ENCODE measurements around the gene TLE4.

The TLE4 gene

DNA sequence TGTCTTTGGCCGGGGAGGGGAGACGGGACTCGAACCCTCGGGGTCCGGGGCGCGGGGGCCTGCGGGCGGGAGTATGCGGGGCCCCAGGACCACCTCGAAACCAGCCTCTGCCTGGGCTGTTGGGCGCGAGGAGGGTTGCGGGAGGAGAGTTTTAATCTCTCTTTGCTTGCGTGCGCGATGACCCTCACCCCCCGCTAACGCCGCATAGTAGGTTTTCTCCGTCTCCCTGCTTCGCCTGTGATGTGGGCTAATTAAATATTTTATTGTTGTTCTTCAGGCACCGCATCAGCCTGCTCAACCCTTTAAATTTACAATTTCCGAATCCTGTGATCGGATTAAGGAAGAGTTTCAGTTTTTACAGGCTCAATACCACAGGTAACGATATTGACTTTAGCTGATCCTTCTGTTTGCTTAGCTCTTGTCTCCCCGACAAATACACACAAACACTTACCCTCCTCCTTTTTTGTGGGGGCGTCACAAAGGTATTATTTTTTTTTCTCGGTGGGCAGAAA, 1.7 kb downstream of the TLE4 start:
- peak overlapping the region; percentile 52 for H3K4me3 ChIP-seq (replicated peaks; ENCODE audit: insufficient read depth, low read length)

DNA sequence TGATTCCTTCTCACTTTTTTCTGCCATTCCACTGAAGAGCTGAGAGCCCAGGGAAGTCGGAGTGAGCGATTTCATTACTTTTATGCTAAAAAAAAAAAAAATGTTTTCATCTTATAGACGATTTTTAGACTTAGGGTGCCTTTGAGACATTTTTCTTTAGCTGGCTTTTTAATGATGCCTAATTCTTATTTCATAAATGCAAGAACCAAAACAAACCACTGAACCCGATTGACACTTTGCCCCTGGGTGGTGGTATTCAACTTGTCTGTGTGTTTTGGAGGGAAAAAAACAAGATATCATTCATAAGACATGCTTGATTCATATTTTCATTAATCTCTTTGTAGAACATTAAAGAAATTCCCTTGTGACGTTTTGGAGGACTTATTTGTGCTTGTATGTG, 2.4 kb downstream of the TLE4 start:
- Histone ChIP-seq H3K27ac (replicated peaks) (peak overlapping the region; percentile 89), H3K27me3 (ENCODE audit: insufficient read depth, poor library complexity, severe bottlenecking) (no peaks in the 10 kb centered on the region)
- DNase-seq (ENCODE audit: low read depth in 1 of 2, low spot score in 1 of 2): no peak

More for the DNA sequence above, 1.7 kb downstream of the TLE4 start:
- peak overlapping the region; percentile 89 for H3K27ac ChIP-seq (replicated peaks)
- peak in 1 of 2 experiments; percentile 6 for DNase-seq (ENCODE audit: low read depth in 1 of 2, low spot score in 1 of 2)
- no peak for TF ChIP-seq SPI1 (IDR thresholded peaks at IDR 0.05; ENCODE audit: borderline replicate concordance, low read depth)
- TF ChIP-seq, protein P1, sequence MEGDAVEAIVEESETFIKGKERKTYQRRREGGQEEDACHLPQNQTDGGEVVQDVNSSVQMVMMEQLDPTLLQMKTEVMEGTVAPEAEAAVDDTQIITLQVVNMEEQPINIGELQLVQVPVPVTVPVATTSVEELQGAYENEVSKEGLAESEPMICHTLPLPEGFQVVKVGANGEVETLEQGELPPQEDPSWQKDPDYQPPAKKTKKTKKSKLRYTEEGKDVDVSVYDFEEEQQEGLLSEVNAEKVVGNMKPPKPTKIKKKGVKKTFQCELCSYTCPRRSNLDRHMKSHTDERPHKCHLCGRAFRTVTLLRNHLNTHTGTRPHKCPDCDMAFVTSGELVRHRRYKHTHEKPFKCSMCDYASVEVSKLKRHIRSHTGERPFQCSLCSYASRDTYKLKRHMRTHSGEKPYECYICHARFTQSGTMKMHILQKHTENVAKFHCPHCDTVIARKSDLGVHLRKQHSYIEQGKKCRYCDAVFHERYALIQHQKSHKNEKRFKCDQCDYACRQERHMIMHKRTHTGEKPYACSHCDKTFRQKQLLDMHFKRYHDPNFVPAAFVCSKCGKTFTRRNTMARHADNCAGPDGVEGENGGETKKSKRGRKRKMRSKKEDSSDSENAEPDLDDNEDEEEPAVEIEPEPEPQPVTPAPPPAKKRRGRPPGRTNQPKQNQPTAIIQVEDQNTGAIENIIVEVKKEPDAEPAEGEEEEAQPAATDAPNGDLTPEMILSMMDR (IDR thresholded peaks at IDR 0.05; ENCODE audit: insufficient read depth, low read length): no peak
- TF ChIP-seq, protein P2, sequence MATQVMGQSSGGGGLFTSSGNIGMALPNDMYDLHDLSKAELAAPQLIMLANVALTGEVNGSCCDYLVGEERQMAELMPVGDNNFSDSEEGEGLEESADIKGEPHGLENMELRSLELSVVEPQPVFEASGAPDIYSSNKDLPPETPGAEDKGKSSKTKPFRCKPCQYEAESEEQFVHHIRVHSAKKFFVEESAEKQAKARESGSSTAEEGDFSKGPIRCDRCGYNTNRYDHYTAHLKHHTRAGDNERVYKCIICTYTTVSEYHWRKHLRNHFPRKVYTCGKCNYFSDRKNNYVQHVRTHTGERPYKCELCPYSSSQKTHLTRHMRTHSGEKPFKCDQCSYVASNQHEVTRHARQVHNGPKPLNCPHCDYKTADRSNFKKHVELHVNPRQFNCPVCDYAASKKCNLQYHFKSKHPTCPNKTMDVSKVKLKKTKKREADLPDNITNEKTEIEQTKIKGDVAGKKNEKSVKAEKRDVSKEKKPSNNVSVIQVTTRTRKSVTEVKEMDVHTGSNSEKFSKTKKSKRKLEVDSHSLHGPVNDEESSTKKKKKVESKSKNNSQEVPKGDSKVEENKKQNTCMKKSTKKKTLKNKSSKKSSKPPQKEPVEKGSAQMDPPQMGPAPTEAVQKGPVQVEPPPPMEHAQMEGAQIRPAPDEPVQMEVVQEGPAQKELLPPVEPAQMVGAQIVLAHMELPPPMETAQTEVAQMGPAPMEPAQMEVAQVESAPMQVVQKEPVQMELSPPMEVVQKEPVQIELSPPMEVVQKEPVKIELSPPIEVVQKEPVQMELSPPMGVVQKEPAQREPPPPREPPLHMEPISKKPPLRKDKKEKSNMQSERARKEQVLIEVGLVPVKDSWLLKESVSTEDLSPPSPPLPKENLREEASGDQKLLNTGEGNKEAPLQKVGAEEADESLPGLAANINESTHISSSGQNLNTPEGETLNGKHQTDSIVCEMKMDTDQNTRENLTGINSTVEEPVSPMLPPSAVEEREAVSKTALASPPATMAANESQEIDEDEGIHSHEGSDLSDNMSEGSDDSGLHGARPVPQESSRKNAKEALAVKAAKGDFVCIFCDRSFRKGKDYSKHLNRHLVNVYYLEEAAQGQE (IDR thresholded peaks at IDR 0.05; ENCODE audit: insufficient replicate concordance, low read depth): no peak
- no peak for TF ChIP-seq POLR2AphosphoS5 (IDR thresholded peaks at IDR 0.05; ENCODE audit: low read depth)
- TF ChIP-seq GABPA (IDR thresholded peaks at IDR 0.05; ENCODE audit: low read depth): no peak
- no peaks in the 10 kb centered on the region for H3K27me3 ChIP-seq (ENCODE audit: insufficient read depth, poor library complexity, severe bottlenecking)

DNA sequence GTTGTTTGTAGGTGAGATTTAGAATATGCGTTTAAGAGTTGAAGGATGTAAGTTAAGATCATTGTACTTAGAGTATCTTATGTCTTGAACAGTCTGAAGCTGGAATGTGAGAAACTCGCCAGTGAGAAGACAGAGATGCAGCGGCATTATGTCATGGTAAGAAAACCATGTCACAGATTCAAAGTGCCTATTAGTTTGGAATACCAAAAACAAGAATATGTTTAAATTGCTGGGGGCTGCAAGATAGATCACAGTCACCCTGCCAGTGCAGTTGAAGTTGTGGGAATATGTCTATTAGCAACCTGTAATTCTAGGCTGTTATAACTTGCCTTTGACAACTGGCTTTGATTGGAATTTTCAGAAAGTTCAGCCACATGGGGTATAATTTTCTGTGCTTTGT, 3.0 kb downstream of the TLE4 start:
- peak overlapping the region; percentile 27; the same call in 1 of the 2 replicates for H3K27ac ChIP-seq (replicated peaks)
- TF ChIP-seq, protein P2 (IDR thresholded peaks at IDR 0.05; ENCODE audit: insufficient replicate concordance, low read depth): no peak
- TF ChIP-seq, protein P1 (IDR thresholded peaks at IDR 0.05; ENCODE audit: insufficient read depth, low read length): no peak
- TF ChIP-seq POLR2AphosphoS5 (IDR thresholded peaks at IDR 0.05; ENCODE audit: low read depth): no peak
- no peak for TF ChIP-seq SPI1 (IDR thresholded peaks at IDR 0.05; ENCODE audit: borderline replicate concordance, low read depth)
- H3K4me3 ChIP-seq (replicated peaks; ENCODE audit: insufficient read depth, low read length): peak overlapping the region; percentile 52
- no peak for DNase-seq (ENCODE audit: low read depth in 1 of 2, low spot score in 1 of 2)
- H3K27me3 ChIP-seq (ENCODE audit: insufficient read depth, poor library complexity, severe bottlenecking): no peaks in the 10 kb centered on the region

More for the DNA sequence above, 2.4 kb downstream of the TLE4 start:
- no peak for TF ChIP-seq POLR2AphosphoS5 (IDR thresholded peaks at IDR 0.05; ENCODE audit: low read depth)
- TF ChIP-seq, protein P2 (IDR thresholded peaks at IDR 0.05; ENCODE audit: insufficient replicate concordance, low read depth): no peak
- no peak for TF ChIP-seq GABPA (IDR thresholded peaks at IDR 0.05; ENCODE audit: low read depth)
- TF ChIP-seq SPI1 (IDR thresholded peaks at IDR 0.05; ENCODE audit: borderline replicate concordance, low read depth): no peak
- TF ChIP-seq, protein P1 (IDR thresholded peaks at IDR 0.05; ENCODE audit: insufficient read depth, low read length): no peak
- peak overlapping the region; percentile 52 for H3K4me3 ChIP-seq (replicated peaks; ENCODE audit: insufficient read depth, low read length)

Data from HL-60 (cell line).